CD14-positive monocyte (primary cell): ENCODE measurements around the gene GRK6. TPM values are rescaled to one million over a fixed set of nuclear protein-coding genes. Genes with fewer than 3 reads are reported as not detected.

Experiments used
- DNase-seq, 3 donors: peaks; one replicate each; pipeline ENCODE4 v3.0.0-alpha.2; 2011 to 2022
- H2AFZ ChIP-seq: 2 replicates; pipeline ENCODE4 v1.6.0; 2012; ENCODE audit warnings: mild to moderate bottlenecking, low read depth, low read length, inconsistent platforms; ENCODE audit not compliant: insufficient read depth, poor library complexity, severe bottlenecking
- H3K27ac ChIP-seq, 2 donors: 1 replicate in 1 of 2; 2 replicates in 1 of 2; pipeline ENCODE4 v1.5.1; 2012 to 2013; ENCODE audit warnings: low read length in 2 of 2, control low read depth in 1 of 2, inconsistent platforms in 1 of 2, low read depth in 1 of 2, mild to moderate bottlenecking in 1 of 2
- H3K27me3 ChIP-seq, 2 donors: one replicate each; pipeline versions ENCODE4 v1.6.0 to v1.6.1; 2011 to 2013; ENCODE audit warnings: low read length in 2 of 2; ENCODE audit not compliant: control insufficient read depth in 2 of 2, insufficient read depth in 2 of 2
- H3K36me3 ChIP-seq, 2 donors: replicated peaks in 1 of 2; 1 replicate in 1 of 2; 2 replicates in 1 of 2; pipeline versions ENCODE4 v1.5.1 to v1.6.1; 2012 to 2013; ENCODE audit warnings: low read length in 2 of 2, control low read depth in 1 of 2, inconsistent platforms in 1 of 2, mild to moderate bottlenecking in 1 of 2; ENCODE audit not compliant: insufficient read depth in 2 of 2, control insufficient read depth in 1 of 2
- H3K4me1 ChIP-seq, 2 donors: 1 replicate in 1 of 2; 2 replicates in 1 of 2; pipeline versions ENCODE4 v1.5.1 to v1.6.1; 2012 to 2013; ENCODE audit warnings: low read length in 2 of 2, control low read depth in 1 of 2, inconsistent platforms in 1 of 2, mild to moderate bottlenecking in 1 of 2, moderate library complexity in 1 of 2; ENCODE audit not compliant: insufficient read depth in 2 of 2, control insufficient read depth in 1 of 2
- H3K4me2 ChIP-seq: replicated peaks from 2 replicates; pipeline ENCODE3; 2012; ENCODE audit warnings: low read length, moderate library complexity, mild to moderate bottlenecking; ENCODE audit not compliant: poor library complexity, severe bottlenecking; ENCODE audit errors: extremely low read depth
- H3K4me3 ChIP-seq, 3 experiments: fragments of 200-600 bp in 1 of 3; sonication (generic) in 1 of 3; replicated peaks in 1 of 3; 1 replicate in 2 of 3; 2 replicates in 1 of 3; pipeline ENCODE4 v1.5.1; 2011 to 2013; ENCODE audit warnings: low read length in 3 of 3, mild to moderate bottlenecking in 3 of 3, control low read depth in 2 of 3, low read depth in 2 of 3, inconsistent platforms in 1 of 3, moderate library complexity in 1 of 3
- H3K79me2 ChIP-seq: 2 replicates; pipeline ENCODE4 v1.6.0; 2012; ENCODE audit warnings: mild to moderate bottlenecking, control low read depth, inconsistent platforms, low read length, moderate library complexity; ENCODE audit not compliant: insufficient read depth
- H3K9ac ChIP-seq: 2 replicates; pipeline ENCODE4 v1.6.0; 2017; ENCODE audit warnings: low read length, mild to moderate bottlenecking; ENCODE audit not compliant: insufficient read depth, poor library complexity, severe bottlenecking
- H3K9me3 ChIP-seq, 2 donors: replicated peaks in 1 of 2; 1 replicate in 1 of 2; 2 replicates in 1 of 2; pipeline versions ENCODE4 v1.5.1 to v1.6.1; 2012 to 2013; ENCODE audit warnings: low read length in 2 of 2, control low read depth in 1 of 2; ENCODE audit not compliant: control insufficient read depth in 1 of 2, insufficient read depth in 1 of 2
- H4K20me1 ChIP-seq: 2 replicates; pipeline ENCODE4 v1.6.0; 2012; ENCODE audit warnings: mild to moderate bottlenecking, low read length, control low read depth, moderate library complexity; ENCODE audit not compliant: insufficient read depth
- H3K27ac Mint-ChIP-seq, 7 donors: one replicate each; pipeline ENCODE4 v1.8.0; 2020; ENCODE audit warnings: mild to moderate bottlenecking in 7 of 7, mixed read lengths in 7 of 7, moderate library complexity in 6 of 7, inconsistent platforms in 2 of 7
- H3K27me3 Mint-ChIP-seq, 3 donors: one replicate each; pipeline ENCODE4 v1.8.0; 2021 to 2022; ENCODE audit warnings: low read depth in 3 of 3, mild to moderate bottlenecking in 3 of 3, mixed read lengths in 3 of 3, moderate library complexity in 3 of 3, inconsistent platforms in 1 of 3
- H3K36me3 Mint-ChIP-seq, 2 donors: one replicate each; pipeline ENCODE4 v1.8.0; 2020; ENCODE audit warnings: mixed read lengths in 2 of 2, inconsistent platforms in 1 of 2, mild to moderate bottlenecking in 1 of 2
- H3K4me1 Mint-ChIP-seq: one replicate; pipeline ENCODE4 v1.8.0; 2020; ENCODE audit warnings: mild to moderate bottlenecking, mixed read lengths
- H3K4me3 Mint-ChIP-seq, 2 donors: one replicate each; pipeline ENCODE4 v1.8.0; 2020; ENCODE audit warnings: mild to moderate bottlenecking in 2 of 2, mixed read lengths in 2 of 2, moderate library complexity in 1 of 2
- H3K9me3 Mint-ChIP-seq, 7 donors: one replicate each; pipeline ENCODE4 v1.8.0; 2020 to 2022; ENCODE audit warnings: mixed read lengths in 7 of 7, mild to moderate bottlenecking in 6 of 7, moderate library complexity in 6 of 7, inconsistent platforms in 2 of 7
- WGBS: methylation state at CpG from one replicate; pipeline ENCODE4 v1.1.5; 2013; ENCODE audit warnings: missing lambda C conversion rate; ENCODE audit not compliant: insufficient coverage; 5-methylcytosine and 5-hydroxymethylcytosine counted together
- intact Hi-C, 2 donors: fragments of 100-400 bp; cut with micrococcal nuclease; formaldehyde crosslinking; loops; one replicate each; pipeline versions ENCODE4 v1.15.0 to v1.15.1; 2023
- polyA plus RNA-seq, 3 donors: library from polyadenylated mRNA; depleted of rRNA in 1 of 3; unstranded in 2 of 3; stranded (reverse) in 1 of 3; fragments of 300-500 nt in 2 of 3; fragments of >200 nt in 1 of 3; fragmentation: Illumina TruSeq in 2 of 3; gene quantifications; 1 replicate in 2 of 3; 2 replicates in 1 of 3; pipeline ENCODE4 v1.2.3, GENCODE V29; 2012 to 2021
- TF ChIP-seq, protein P1 (sequence below): fragments of 200-600 bp; IDR thresholded peaks from one replicate; pipeline ENCODE4 v1.8.0; 2022; ENCODE audit warnings: antibody characterized with exemption, mild to moderate bottlenecking

Gene GRK6
- polyA plus RNA-seq, 3 donors = 41.6 to 101 (median 63.4) TPM

DNA sequence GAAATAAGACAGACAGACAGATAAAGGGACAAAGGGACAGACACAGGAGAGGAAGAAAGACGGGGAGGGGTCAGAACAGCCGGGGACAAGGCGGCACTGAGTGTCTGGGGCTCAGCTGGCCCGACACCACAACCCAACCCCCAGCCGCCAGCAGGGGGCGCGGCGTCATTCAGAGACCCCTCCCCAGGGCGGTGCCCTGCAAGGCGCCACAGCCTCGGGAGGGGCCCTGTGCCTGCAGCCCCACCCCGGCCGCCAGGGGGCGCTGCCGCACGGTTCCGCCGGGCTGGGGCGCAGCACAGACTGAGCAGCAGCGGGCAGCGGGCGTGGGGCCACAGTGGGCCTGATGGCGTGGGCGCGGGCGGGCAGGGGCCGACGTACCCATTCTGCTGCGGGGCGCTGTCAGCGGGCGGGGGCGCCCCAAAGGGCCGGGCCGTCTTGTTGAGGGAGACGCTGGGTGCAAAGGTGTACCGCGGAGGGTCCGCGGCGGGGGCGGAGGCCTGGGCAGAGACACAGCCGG is 65.0 kb downstream of the GRK6 start:
- no peak for DNase-seq
- Histone ChIP-seq H4K20me1 (peaks cover 35% of the 10 kb centered on the region), H3K4me2 (no peak overlapping the region), H2AFZ (no peak overlapping the region), H3K9me3 (no peaks in the 10 kb centered on the region), H3K27me3 (no peaks in the 10 kb centered on the region), H3K27ac (no peak overlapping the region), H3K4me3 (no peak overlapping the region), H3K36me3 (peaks cover 40 to 58% of the 10 kb centered on the region in 2 donors), H3K79me2 (peaks cover 26% of the 10 kb centered on the region), H3K4me1 (peaks cover 52 to 58% of the 10 kb centered on the region in 2 donors), H3K9ac (no peak overlapping the region)
- intact Hi-C loops = loop anchor here in 1 of 2 donors (10.0 kb wide), 1 partner anchor 53 kb away; no protein-coding TSS in a partner anchor
- Mint-ChIP-seq H3K4me3 (no peak overlapping the region), H3K27me3 (peaks cover 3 to 9% (median 4%) of the 10 kb centered on the region in 3 donors), H3K36me3 (peaks cover 54 to 71% of the 10 kb centered on the region in 2 donors), H3K9me3 (peaks cover 0 to 4% (median 0%) of the 10 kb centered on the region in 7 donors), H3K27ac (peak overlapping the region in 2 of 7 donors; percentile 18 to 68), H3K4me1 (peaks cover 50% of the 10 kb centered on the region)
- TF ChIP-seq, protein P1, sequence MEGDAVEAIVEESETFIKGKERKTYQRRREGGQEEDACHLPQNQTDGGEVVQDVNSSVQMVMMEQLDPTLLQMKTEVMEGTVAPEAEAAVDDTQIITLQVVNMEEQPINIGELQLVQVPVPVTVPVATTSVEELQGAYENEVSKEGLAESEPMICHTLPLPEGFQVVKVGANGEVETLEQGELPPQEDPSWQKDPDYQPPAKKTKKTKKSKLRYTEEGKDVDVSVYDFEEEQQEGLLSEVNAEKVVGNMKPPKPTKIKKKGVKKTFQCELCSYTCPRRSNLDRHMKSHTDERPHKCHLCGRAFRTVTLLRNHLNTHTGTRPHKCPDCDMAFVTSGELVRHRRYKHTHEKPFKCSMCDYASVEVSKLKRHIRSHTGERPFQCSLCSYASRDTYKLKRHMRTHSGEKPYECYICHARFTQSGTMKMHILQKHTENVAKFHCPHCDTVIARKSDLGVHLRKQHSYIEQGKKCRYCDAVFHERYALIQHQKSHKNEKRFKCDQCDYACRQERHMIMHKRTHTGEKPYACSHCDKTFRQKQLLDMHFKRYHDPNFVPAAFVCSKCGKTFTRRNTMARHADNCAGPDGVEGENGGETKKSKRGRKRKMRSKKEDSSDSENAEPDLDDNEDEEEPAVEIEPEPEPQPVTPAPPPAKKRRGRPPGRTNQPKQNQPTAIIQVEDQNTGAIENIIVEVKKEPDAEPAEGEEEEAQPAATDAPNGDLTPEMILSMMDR = peak; percentile 81
- 88% methylated on average over 30 of the region's 43 CpGs for WGBS

DNA sequence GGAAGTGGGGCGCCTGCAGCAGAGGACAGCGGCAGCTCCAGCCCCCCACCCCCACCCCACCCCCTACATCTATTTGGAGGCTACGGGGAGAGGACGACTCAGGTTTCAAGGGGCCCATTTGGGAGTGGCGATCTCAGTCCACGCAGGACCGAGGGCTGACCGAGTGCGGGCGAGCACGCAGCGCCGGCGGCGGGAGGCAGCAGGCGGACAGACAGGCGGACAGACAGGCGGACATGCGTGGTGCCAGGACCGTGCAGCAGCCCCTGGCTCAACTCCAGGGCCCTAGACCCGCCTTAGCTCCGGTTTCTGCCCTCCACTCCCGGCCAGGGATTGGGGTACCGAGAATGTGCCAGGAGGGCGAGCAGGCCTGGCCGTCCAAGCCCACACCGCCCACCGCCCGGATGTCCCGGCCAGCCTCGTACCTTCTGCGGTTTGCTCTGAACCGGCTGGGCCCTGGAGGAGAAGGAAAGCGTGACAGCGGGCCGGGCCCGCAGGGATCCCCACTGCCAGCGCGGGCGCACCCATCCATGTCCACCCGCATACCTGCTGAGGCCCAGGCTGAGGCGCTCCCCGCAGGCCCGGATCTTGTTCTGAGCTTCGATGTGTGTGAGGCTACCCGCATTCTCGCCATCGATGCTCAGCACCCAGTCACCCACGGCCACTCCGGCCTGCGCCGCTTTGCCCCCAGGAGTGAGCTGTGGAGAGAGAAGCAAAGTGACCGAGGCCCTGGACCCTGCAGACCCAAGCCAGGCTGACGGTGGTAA is 65.7 kb downstream of the GRK6 start:
- peaks cover 0 to 2% (median 0%) of the 10 kb centered on the region in 7 donors for H3K9me3 Mint-ChIP-seq
- H3K4me1 ChIP-seq = peaks cover 55 to 62% of the 10 kb centered on the region in 2 donors
- no peak for DNase-seq
- H3K79me2 ChIP-seq = peaks cover 32% of the 10 kb centered on the region
- no peak overlapping the region for H3K9ac ChIP-seq
- H3K27me3 ChIP-seq = no peaks in the 10 kb centered on the region
- intact Hi-C loops = loop anchor here in 1 of 2 donors (10.0 kb wide), 1 partner anchor 53 kb away; no protein-coding TSS in a partner anchor
- H3K36me3 ChIP-seq = peaks cover 38 to 54% of the 10 kb centered on the region in 2 donors
- no peak overlapping the region for H3K4me2 ChIP-seq
- peaks cover 35% of the 10 kb centered on the region for H4K20me1 ChIP-seq
- peak overlapping the region in 6 of 7 donors; percentile 69 to 99 (median 98) for H3K27ac Mint-ChIP-seq
- H2AFZ ChIP-seq = no peak overlapping the region
- peak overlapping the region in 1 of 2 donors; percentile 98 for H3K27ac ChIP-seq
- peaks cover 51% of the 10 kb centered on the region for H3K4me1 Mint-ChIP-seq
- H3K4me3 ChIP-seq = no peak overlapping the region
- 97% methylated on average over 48 of the region's 54 CpGs for WGBS
- H3K4me3 Mint-ChIP-seq = no peak overlapping the region
- peaks cover 51 to 64% of the 10 kb centered on the region in 2 donors for H3K36me3 Mint-ChIP-seq
- peaks cover 2 to 6% (median 4%) of the 10 kb centered on the region in 3 donors for H3K27me3 Mint-ChIP-seq
- TF ChIP-seq, protein P1 = no peak
- H3K9me3 ChIP-seq = no peaks in the 10 kb centered on the region

Other genes with a start within 250 kb of the GRK6 start
- gene RAB24, start 123.0 kb upstream of the GRK6 start, polyA plus RNA-seq = 100 to 1,000 TPM in 1 of 3 donors, 10 to 100 TPM in 2; 74.3 to 465 (median 94.4) TPM
- 100 to 1,000 TPM; 264 to 510 (median 490) TPM for gene PRELID1, start 122.9 kb upstream of the GRK6 start, polyA plus RNA-seq
- gene MXD3, start 114.8 kb upstream of the GRK6 start, polyA plus RNA-seq = 10 to 100 TPM; 21.5 to 61.9 (median 25.5) TPM
- gene LMAN2, start 75.0 kb upstream of the GRK6 start, polyA plus RNA-seq = 100 to 1,000 TPM; 148 to 275 (median 259) TPM
- gene RGS14, start 68.8 kb upstream of the GRK6 start, polyA plus RNA-seq = 100 to 1,000 TPM in 1 of 3 donors, 10 to 100 TPM in 2; 35.4 to 186 (median 43.5) TPM
- gene SLC34A1, start 42.2 kb upstream of the GRK6 start, polyA plus RNA-seq = not detected
- not detected for gene PFN3, start 26.0 kb upstream of the GRK6 start, polyA plus RNA-seq
- gene F12, start 17.1 kb upstream of the GRK6 start, polyA plus RNA-seq = 1 to 10 TPM; 1.4 to 5.5 (median 1.5) TPM
- 10 to 100 TPM in 1 of 3 donors, 1 to 10 TPM in 2; 1.8 to 17.4 (median 2.1) TPM for gene PRR7, start 20.1 kb downstream of the GRK6 start, polyA plus RNA-seq
- gene DBN1, start 47.0 kb downstream of the GRK6 start, polyA plus RNA-seq = 1 to 10 TPM in 1 of 3 donors, under 1 TPM in 2; 0.71 to 1.6 (median 0.73) TPM
- gene PDLIM7, start 70.9 kb downstream of the GRK6 start, polyA plus RNA-seq = 100 to 1,000 TPM in 1 of 3 donors, 10 to 100 TPM in 2; 21.6 to 126 (median 27.2) TPM
- 100 to 1,000 TPM in 1 of 3 donors, 10 to 100 TPM in 2; 62.8 to 196 (median 98.3) TPM for gene DOK3, start 83.2 kb downstream of the GRK6 start, polyA plus RNA-seq
- gene DDX41, start 90.3 kb downstream of the GRK6 start, polyA plus RNA-seq = 100 to 1,000 TPM in 1 of 3 donors, 10 to 100 TPM in 2; 44.9 to 178 (median 70.3) TPM
- gene FAM193B, start 127.9 kb downstream of the GRK6 start, polyA plus RNA-seq = 100 to 1,000 TPM in 1 of 3 donors, 1 to 10 TPM in 2; 1.6 to 216 (median 1.9) TPM
- gene TMED9, start 165.5 kb downstream of the GRK6 start, polyA plus RNA-seq = 100 to 1,000 TPM in 2 of 3 donors, 10 to 100 TPM in 1; 98.2 to 150 (median 136) TPM
- 10 to 100 TPM; 15.6 to 21.7 (median 18.8) TPM for gene B4GALT7, start 173.5 kb downstream of the GRK6 start, polyA plus RNA-seq